HCT116 (cell line): ENCODE results near the gene TRIM24. TPM values are rescaled to one million over a fixed set of nuclear protein-coding genes. Genes with fewer than 3 reads are reported as not detected.

Experiments used
- ATAC-seq: fragments of 200-7000 bp; cut with Tn5 transposase; 2 replicates; pipeline ENCODE4 v1.9.1; 2020; ENCODE audit warnings: mild to moderate bottlenecking, moderate library complexity
- BruUV-seq: library from RNA; stranded (reverse); fragments of 400-500 nt; replicated peaks from 2 replicates; lab custom pipeline; 2021; lab: Mats Ljungman, UMichigan
- CTCF ChIA-PET: fragments of 300-600 bp; sonication (Branson Sonifier 250); formaldehyde crosslinking; loops from one replicate; lab custom pipeline; 2021; ENCODE audit warnings: antibody characterized with exemption; lab: Charles Lee
- POLR2A ChIA-PET: fragments of 300-600, 350-600 bp; sonication (Branson Sonifier 250); formaldehyde crosslinking; loops from one replicate; lab custom pipeline; 2021; ENCODE audit warnings: antibody characterized with exemption; lab: Charles Lee
- RAD21 ChIA-PET, 2 experiments: fragments of 300-600 bp; sonication (Branson Sonifier 250); formaldehyde crosslinking; loops; one replicate each; lab custom pipeline; 2023; ENCODE audit warnings: low total read pairs in 2 of 2; ENCODE audit not compliant: uncharacterized antibody in 2 of 2, unreplicated experiment in 2 of 2, low non-redundant PET in 1 of 2; lab: Charles Lee
- DNase-seq: peaks from one replicate; pipeline ENCODE4 v3.0.0-alpha.2; 2010; ENCODE audit warnings: low read depth, low spot score
- H2AFZ ChIP-seq: fragments of 200-600 bp; shearing (Covaris generic), sonication (generic); 2 replicates; pipeline ENCODE4 v1.6.1; 2017; ENCODE audit warnings: low read depth, mixed run types, mixed read lengths, antibody characterized with exemption, low read length; ENCODE audit not compliant: poor library complexity, severe bottlenecking
- H3K27ac ChIP-seq: 2 replicates; pipeline ENCODE4 v1.5.1; 2012; ENCODE audit warnings: low read depth, low read length
- H3K27me3 ChIP-seq: fragments of 200-600 bp; sonication (generic); 2 replicates; pipeline ENCODE4 v1.6.1; 2016; ENCODE audit warnings: mixed run types, low read length, mixed read lengths; ENCODE audit not compliant: insufficient read depth
- H3K36me3 ChIP-seq, 2 experiments: fragments of 200-500 bp in 1 of 2; fragments of 200-600 bp in 1 of 2; sonication (Bioruptor generic) in 1 of 2; sonication (generic) in 1 of 2; 2 replicates each; pipeline versions ENCODE4 v1.5.1 to v1.6.1; 2014 to 2016; ENCODE audit warnings: low read length in 2 of 2, inconsistent platforms in 1 of 2, mixed read lengths in 1 of 2, mixed run types in 1 of 2; ENCODE audit not compliant: insufficient read depth in 2 of 2, control insufficient read depth in 1 of 2
- H3K4me1 ChIP-seq, 2 experiments: fragments of 200-600 bp in 1 of 2; sonication (generic) in 1 of 2; 2 replicates each; pipeline versions ENCODE4 v1.5.1 to v1.6.1; 2012 to 2017; ENCODE audit warnings: low read length in 2 of 2, inconsistent platforms in 1 of 2, mild to moderate bottlenecking in 1 of 2, mixed read lengths in 1 of 2, mixed run types in 1 of 2, moderate library complexity in 1 of 2; ENCODE audit not compliant: insufficient read depth in 2 of 2, control insufficient read depth in 1 of 2
- H3K4me2 ChIP-seq: fragments of 200-600 bp; sonication (generic); 2 replicates; pipeline ENCODE4 v1.6.1; 2017; ENCODE audit warnings: mixed run types, low read length, mixed read lengths
- H3K4me3 ChIP-seq, 2 experiments: fragments of 200-600 bp in 1 of 2; sonication (generic) in 1 of 2; replicated peaks in 1 of 2; 2 replicates each; pipeline ENCODE4 v1.5.1; 2011 to 2016; ENCODE audit warnings: low read length in 2 of 2, control low read depth in 1 of 2, low read depth in 1 of 2, mild to moderate bottlenecking in 1 of 2, mixed read lengths in 1 of 2, mixed run types in 1 of 2
- H3K79me2 ChIP-seq: fragments of 200-600 bp; sonication (generic); 2 replicates; pipeline ENCODE4 v1.6.1; 2017; ENCODE audit warnings: mild to moderate bottlenecking, mixed run types, low read length, moderate library complexity, mixed read lengths; ENCODE audit not compliant: insufficient read depth
- H3K9ac ChIP-seq: fragments of 200-600 bp; sonication (generic); 2 replicates; pipeline ENCODE4 v1.6.1; 2016; ENCODE audit warnings: low read length, mixed read lengths
- H3K9me2 ChIP-seq: fragments of 200-600 bp; sonication (generic), shearing (Covaris generic); 2 replicates; pipeline ENCODE4 v1.6.1; 2017; ENCODE audit warnings: mixed run types, mild to moderate bottlenecking, moderate library complexity; ENCODE audit not compliant: insufficient read depth
- H3K9me3 ChIP-seq, 2 experiments: fragments of 200-500 bp in 1 of 2; fragments of 200-600 bp in 1 of 2; sonication (Bioruptor generic) in 1 of 2; sonication (generic) in 1 of 2; 2 replicates each; pipeline ENCODE4 v1.6.1; 2014 to 2017; ENCODE audit warnings: low read length in 2 of 2, mixed read lengths in 2 of 2, inconsistent platforms in 1 of 2, low read depth in 1 of 2, mild to moderate bottlenecking in 1 of 2, mixed run types in 1 of 2, moderate library complexity in 1 of 2; ENCODE audit not compliant: control insufficient read depth in 1 of 2, insufficient read depth in 1 of 2
- H4K20me1 ChIP-seq: fragments of 200-600 bp; sonication (generic), shearing (Covaris generic); 2 replicates; pipeline ENCODE4 v1.6.1; 2017; ENCODE audit warnings: mixed run types, mild to moderate bottlenecking, moderate library complexity; ENCODE audit not compliant: insufficient read depth
- CEBPB ChIP-seq: IDR thresholded peaks from 2 replicates; pipeline ENCODE4 v1.6.1; 2012; ENCODE audit warnings: low read depth
- ELF1 ChIP-seq: IDR thresholded peaks from 2 replicates; pipeline ENCODE4 v1.6.1; 2012; ENCODE audit warnings: low read depth, borderline replicate concordance
- EZH2 ChIP-seq: fragments of 200-600 bp; sonication (generic); IDR thresholded peaks from 2 replicates; pipeline ENCODE4 v1.6.1; 2017; ENCODE audit warnings: antibody characterized with exemption, mixed run types
- EZH2phosphoT487 ChIP-seq: fragments of 200-600 bp; IDR thresholded peaks from 2 replicates; pipeline ENCODE4 v1.6.1; 2018; ENCODE audit warnings: antibody characterized with exemption, borderline replicate concordance
- FOSL1 ChIP-seq: IDR thresholded peaks from 2 replicates; pipeline ENCODE4 v1.6.1; 2012; ENCODE audit warnings: low read depth
- JUND ChIP-seq: IDR thresholded peaks from 2 replicates; pipeline ENCODE4 v1.6.1; 2012
- POLR2A ChIP-seq: IDR thresholded peaks from 2 replicates; pipeline ENCODE4 v1.7.0; 2011; ENCODE audit warnings: borderline replicate concordance; ENCODE audit not compliant: insufficient read depth, insufficient read length; ENCODE audit errors: extremely low read depth
- POLR2AphosphoS5 ChIP-seq: IDR thresholded peaks from 2 replicates; pipeline ENCODE4 v1.6.1; 2011; ENCODE audit warnings: mild to moderate bottlenecking, low read depth, low read length, moderate library complexity
- RAD21 ChIP-seq: IDR thresholded peaks from 2 replicates; pipeline ENCODE4 v1.6.1; 2012; ENCODE audit warnings: low read depth, mild to moderate bottlenecking
- SIN3A ChIP-seq: IDR thresholded peaks from 2 replicates; pipeline ENCODE4 v1.6.1; 2012; ENCODE audit warnings: low read depth
- SRF ChIP-seq: IDR thresholded peaks from 2 replicates; pipeline ENCODE4 v1.6.1; 2012; ENCODE audit warnings: low read depth
- YY1 ChIP-seq: IDR thresholded peaks from 2 replicates; pipeline ENCODE4 v1.6.1; 2011; ENCODE audit warnings: low read length, low read depth, moderate library complexity, mild to moderate bottlenecking; ENCODE audit not compliant: insufficient replicate concordance; ENCODE audit errors: extremely low read depth
- ZFX ChIP-seq: fragments of 450-650 bp; IDR thresholded peaks from 2 replicates; pipeline ENCODE4 v1.6.1; 2017
- intact Hi-C: fragments of 100-400 bp; cut with micrococcal nuclease; formaldehyde crosslinking; loops from 2 replicates; pipeline ENCODE4 v1.10.0; 2022
- total RNA-seq: library from RNA; stranded (reverse); gene quantifications from one replicate; pipeline ENCODE4 v1.2.1, GENCODE V29; 2021; ENCODE audit not compliant: unreplicated experiment
- TF ChIP-seq, protein P1 (sequence below), 3 experiments: fragments of 200-600 bp in 1 of 3; sonication (generic) in 1 of 3; IDR thresholded peaks in 2 of 3; conservative IDR thresholded peaks in 1 of 3; 2 replicates each; pipeline ENCODE4 v1.5.1; 2012 to 2017; ENCODE audit warnings: low read depth in 2 of 3, low read length in 2 of 3, antibody characterized with exemption in 1 of 3, borderline replicate concordance in 1 of 3, control low read depth in 1 of 3, mild to moderate bottlenecking in 1 of 3, mixed read lengths in 1 of 3, mixed run types in 1 of 3, moderate library complexity in 1 of 3; ENCODE audit not compliant: insufficient read depth in 1 of 3
- TF ChIP-seq, protein P2 (sequence below): IDR thresholded peaks from 2 replicates; pipeline ENCODE4 v1.6.1; 2012; ENCODE audit warnings: low read depth
- TF ChIP-seq, protein P3 (sequence below): IDR thresholded peaks from 2 replicates; pipeline ENCODE4 v1.6.1; 2012

TRIM24 gene
- total RNA-seq, 1 experiment from 2014 or later: 12.8 TPM

DNA sequence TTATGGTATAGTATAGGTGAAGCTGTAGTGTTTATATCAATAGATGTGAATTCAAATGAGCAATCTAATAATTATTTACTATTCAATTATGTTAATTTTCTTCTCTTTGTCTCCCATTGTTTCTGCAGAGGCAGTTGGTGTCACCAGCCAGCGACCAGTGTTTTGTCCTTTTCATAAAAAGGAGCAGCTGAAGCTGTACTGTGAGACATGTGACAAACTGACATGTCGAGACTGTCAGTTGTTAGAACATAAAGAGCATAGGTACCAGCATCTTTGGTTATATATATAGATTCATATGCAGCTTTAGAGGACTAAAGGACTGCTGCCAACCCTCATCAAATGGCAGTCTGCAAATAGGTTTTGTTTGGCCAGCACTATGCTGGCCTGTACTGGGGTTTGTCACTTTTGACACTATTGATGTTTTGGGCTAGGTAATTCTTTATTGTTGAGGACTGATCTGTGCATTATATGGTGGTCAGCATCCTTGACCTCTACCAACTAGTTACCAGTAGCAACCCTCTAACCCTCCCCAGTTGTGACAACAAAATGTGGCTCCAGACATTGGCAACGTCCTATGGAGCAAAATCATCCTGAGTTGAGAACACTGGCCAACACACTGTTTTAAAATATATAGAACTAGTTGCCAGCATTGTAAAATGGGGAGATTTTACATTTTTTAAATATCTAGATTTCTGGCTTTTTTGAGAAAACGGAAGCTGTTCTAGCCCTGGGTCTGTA is 59.2 kb downstream of the TRIM24 start:
- no peaks in the 10 kb centered on the region for H3K9me2 ChIP-seq
- H3K9ac ChIP-seq: no peak overlapping the region
- no peak for ATAC-seq
- ChIA-PET POLR2A (no interaction called here), CTCF (no interaction called here), RAD21 (interaction anchor here in 1 of 2 experiments (0.6 kb wide), 1 partner anchor 15 kb away, joined by 3 read pairs; no protein-coding TSS in a partner anchor)
- H3K4me3 ChIP-seq: no peak overlapping the region
- H3K27me3 ChIP-seq: no peaks in the 10 kb centered on the region
- no peaks in the 10 kb centered on the region for H3K9me3 ChIP-seq
- intact Hi-C loops: no loop called here
- H4K20me1 ChIP-seq: no peaks in the 10 kb centered on the region
- H2AFZ ChIP-seq: no peak overlapping the region
- H3K79me2 ChIP-seq: no peaks in the 10 kb centered on the region
- no peaks in the 10 kb centered on the region for H3K36me3 ChIP-seq
- no peak overlapping the region for H3K27ac ChIP-seq
- H3K4me2 ChIP-seq: no peak overlapping the region
- BruUV-seq: no TSS peak
- H3K4me1 ChIP-seq: no peaks in the 10 kb centered on the region
- no peak for TF ChIP-seq SIN3A
- TF ChIP-seq, protein P1, sequence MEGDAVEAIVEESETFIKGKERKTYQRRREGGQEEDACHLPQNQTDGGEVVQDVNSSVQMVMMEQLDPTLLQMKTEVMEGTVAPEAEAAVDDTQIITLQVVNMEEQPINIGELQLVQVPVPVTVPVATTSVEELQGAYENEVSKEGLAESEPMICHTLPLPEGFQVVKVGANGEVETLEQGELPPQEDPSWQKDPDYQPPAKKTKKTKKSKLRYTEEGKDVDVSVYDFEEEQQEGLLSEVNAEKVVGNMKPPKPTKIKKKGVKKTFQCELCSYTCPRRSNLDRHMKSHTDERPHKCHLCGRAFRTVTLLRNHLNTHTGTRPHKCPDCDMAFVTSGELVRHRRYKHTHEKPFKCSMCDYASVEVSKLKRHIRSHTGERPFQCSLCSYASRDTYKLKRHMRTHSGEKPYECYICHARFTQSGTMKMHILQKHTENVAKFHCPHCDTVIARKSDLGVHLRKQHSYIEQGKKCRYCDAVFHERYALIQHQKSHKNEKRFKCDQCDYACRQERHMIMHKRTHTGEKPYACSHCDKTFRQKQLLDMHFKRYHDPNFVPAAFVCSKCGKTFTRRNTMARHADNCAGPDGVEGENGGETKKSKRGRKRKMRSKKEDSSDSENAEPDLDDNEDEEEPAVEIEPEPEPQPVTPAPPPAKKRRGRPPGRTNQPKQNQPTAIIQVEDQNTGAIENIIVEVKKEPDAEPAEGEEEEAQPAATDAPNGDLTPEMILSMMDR (IDR thresholded peaks at IDR 0.05 in 2 of 3, conservative IDR thresholded peaks at IDR 0.05 in 1 of 3; ENCODE audit: borderline replicate concordance in 1 of 3, insufficient read depth in 1 of 3, low read depth in 2 of 3, low read length in 2 of 3): no peak
- no peak for TF ChIP-seq SRF
- TF ChIP-seq ZFX: no peak
- TF ChIP-seq POLR2A: no peak
- no peak for TF ChIP-seq ELF1
- no peak for TF ChIP-seq YY1
- TF ChIP-seq, protein P2, sequence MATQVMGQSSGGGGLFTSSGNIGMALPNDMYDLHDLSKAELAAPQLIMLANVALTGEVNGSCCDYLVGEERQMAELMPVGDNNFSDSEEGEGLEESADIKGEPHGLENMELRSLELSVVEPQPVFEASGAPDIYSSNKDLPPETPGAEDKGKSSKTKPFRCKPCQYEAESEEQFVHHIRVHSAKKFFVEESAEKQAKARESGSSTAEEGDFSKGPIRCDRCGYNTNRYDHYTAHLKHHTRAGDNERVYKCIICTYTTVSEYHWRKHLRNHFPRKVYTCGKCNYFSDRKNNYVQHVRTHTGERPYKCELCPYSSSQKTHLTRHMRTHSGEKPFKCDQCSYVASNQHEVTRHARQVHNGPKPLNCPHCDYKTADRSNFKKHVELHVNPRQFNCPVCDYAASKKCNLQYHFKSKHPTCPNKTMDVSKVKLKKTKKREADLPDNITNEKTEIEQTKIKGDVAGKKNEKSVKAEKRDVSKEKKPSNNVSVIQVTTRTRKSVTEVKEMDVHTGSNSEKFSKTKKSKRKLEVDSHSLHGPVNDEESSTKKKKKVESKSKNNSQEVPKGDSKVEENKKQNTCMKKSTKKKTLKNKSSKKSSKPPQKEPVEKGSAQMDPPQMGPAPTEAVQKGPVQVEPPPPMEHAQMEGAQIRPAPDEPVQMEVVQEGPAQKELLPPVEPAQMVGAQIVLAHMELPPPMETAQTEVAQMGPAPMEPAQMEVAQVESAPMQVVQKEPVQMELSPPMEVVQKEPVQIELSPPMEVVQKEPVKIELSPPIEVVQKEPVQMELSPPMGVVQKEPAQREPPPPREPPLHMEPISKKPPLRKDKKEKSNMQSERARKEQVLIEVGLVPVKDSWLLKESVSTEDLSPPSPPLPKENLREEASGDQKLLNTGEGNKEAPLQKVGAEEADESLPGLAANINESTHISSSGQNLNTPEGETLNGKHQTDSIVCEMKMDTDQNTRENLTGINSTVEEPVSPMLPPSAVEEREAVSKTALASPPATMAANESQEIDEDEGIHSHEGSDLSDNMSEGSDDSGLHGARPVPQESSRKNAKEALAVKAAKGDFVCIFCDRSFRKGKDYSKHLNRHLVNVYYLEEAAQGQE: no peak
- TF ChIP-seq CEBPB: no peak
- no peak for TF ChIP-seq RAD21
- TF ChIP-seq, protein P3, sequence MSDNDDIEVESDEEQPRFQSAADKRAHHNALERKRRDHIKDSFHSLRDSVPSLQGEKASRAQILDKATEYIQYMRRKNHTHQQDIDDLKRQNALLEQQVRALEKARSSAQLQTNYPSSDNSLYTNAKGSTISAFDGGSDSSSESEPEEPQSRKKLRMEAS: no peak
- TF ChIP-seq EZH2phosphoT487: no peak
- TF ChIP-seq JUND: no peak
- no peak for TF ChIP-seq FOSL1
- TF ChIP-seq EZH2: no peak
- TF ChIP-seq POLR2AphosphoS5: no peak
- DNase-seq: no peak
